ENCODE data around the gene ANKRD34A. TPM values are rescaled to one million over a fixed set of nuclear protein-coding genes. Genes with fewer than 3 reads are reported as not detected.

The ANKRD34A gene
- total RNA-seq, 1 donor from 2014 or later, result 1.2 TPM

DNA sequence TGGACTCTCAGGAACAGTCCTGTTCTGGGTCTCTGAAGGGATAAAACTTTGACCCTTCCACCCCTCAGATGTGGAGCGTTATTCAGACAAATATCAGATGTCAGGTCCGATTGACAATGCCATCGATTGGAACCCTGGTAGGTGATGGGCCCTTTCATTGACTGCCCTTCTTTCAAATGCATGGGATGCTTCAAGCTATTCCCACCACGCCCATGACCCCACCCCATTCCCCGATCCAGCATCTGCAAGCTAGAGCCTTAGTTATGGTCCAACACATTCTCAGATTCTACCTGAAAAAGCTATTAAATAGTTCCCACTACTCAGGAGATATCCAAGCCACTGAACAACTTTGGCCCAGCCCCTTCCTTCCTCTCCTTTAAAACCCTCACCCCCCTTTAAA is 12.6 kb upstream of the ANKRD34A start:
- Mint-ChIP-seq H3K4me3 (ENCODE audit: unreplicated experiment) (no peak overlapping the region), H3K4me1 (ENCODE audit: low read depth) (no peaks in the 10 kb centered on the region), H3K9me3 (ENCODE audit: low read depth) (no peaks in the 10 kb centered on the region), H3K27ac (ENCODE audit: unreplicated experiment) (no peak overlapping the region), H3K27me3 (ENCODE audit: low read depth) (no peaks in the 10 kb centered on the region), H3K36me3 (ENCODE audit: low read depth) (no peaks in the 10 kb centered on the region)
- TF ChIP-seq, protein P1, sequence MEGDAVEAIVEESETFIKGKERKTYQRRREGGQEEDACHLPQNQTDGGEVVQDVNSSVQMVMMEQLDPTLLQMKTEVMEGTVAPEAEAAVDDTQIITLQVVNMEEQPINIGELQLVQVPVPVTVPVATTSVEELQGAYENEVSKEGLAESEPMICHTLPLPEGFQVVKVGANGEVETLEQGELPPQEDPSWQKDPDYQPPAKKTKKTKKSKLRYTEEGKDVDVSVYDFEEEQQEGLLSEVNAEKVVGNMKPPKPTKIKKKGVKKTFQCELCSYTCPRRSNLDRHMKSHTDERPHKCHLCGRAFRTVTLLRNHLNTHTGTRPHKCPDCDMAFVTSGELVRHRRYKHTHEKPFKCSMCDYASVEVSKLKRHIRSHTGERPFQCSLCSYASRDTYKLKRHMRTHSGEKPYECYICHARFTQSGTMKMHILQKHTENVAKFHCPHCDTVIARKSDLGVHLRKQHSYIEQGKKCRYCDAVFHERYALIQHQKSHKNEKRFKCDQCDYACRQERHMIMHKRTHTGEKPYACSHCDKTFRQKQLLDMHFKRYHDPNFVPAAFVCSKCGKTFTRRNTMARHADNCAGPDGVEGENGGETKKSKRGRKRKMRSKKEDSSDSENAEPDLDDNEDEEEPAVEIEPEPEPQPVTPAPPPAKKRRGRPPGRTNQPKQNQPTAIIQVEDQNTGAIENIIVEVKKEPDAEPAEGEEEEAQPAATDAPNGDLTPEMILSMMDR (IDR thresholded peaks at IDR 0.05), result no peak
- no peak for DNase-seq (ENCODE audit: low spot score)

DNA sequence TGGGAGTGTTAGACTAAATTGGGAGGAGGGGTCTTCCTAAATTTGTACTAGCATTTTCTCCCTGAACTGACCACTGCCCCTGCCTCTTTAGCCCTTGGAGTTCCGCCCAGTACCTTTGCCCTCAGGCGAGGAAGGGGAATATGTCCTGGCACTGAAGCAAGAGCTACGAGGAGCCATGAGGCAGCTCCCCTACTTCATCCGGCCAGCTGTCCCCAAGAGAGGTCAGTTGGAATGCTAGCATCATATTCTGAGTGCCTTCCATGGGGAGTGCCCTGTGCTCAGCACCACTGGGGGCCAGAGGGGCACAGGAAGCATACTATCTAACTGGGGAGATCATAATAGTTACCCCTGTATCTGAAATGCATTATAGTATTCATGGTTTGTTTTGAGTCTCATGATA is 10.8 kb upstream of the ANKRD34A start:
- TF ChIP-seq, protein P1 (IDR thresholded peaks at IDR 0.05), result no peak
- Mint-ChIP-seq H3K36me3 (ENCODE audit: low read depth) (no peaks in the 10 kb centered on the region), H3K4me3 (ENCODE audit: unreplicated experiment) (no peak overlapping the region), H3K4me1 (ENCODE audit: low read depth) (no peaks in the 10 kb centered on the region), H3K27me3 (ENCODE audit: low read depth) (no peaks in the 10 kb centered on the region), H3K27ac (ENCODE audit: unreplicated experiment) (no peak overlapping the region), H3K9me3 (ENCODE audit: low read depth) (no peaks in the 10 kb centered on the region)
- DNase-seq (ENCODE audit: low spot score), result no peak

DNA sequence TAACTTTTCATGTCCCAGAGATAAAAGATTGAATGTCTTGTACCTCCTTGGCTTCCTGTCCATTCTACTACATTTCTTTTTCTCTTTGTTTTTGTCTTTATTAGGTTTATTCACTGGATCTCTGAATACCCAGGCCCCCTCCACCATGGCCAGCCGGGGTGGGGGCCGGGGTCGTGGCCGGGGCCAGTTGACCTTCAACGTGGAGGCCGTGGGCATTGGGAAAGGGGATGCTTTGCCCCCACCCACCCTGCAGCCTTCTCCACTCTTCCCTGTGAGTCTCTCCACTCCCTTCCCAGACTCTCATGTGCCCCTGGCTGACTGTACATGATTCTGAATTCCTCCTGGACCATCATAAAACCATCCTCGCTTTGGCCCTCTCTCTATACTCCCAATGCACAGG is 10.3 kb upstream of the ANKRD34A start:
- Mint-ChIP-seq H3K27me3 (ENCODE audit: low read depth) (no peaks in the 10 kb centered on the region), H3K36me3 (ENCODE audit: low read depth) (no peaks in the 10 kb centered on the region), H3K4me1 (ENCODE audit: low read depth) (no peaks in the 10 kb centered on the region), H3K27ac (ENCODE audit: unreplicated experiment) (no peak overlapping the region), H3K9me3 (ENCODE audit: low read depth) (no peaks in the 10 kb centered on the region), H3K4me3 (ENCODE audit: unreplicated experiment) (no peak overlapping the region)
- DNase-seq (ENCODE audit: low spot score), result no peak
- TF ChIP-seq, protein P1 (IDR thresholded peaks at IDR 0.05), result no peak

DNA sequence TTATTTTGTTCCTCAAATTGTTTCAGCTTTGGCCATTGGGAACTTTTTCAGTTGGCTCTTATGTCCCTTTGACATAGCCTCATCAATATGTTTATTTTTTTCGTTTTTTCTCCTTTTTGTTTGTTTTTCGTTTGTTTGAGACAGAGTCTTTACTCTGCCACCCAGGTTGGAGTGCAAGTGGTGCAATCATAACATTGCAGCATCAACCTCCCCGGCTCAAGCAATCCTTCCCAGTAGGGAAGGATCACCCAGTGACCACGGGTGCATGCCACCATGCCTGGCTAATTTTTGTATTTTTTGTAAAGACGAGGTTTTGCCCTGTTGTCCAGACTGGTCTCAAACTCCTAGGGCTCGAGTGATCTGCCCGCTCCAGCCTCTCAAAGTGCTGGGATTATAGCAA is 8.2 kb upstream of the ANKRD34A start:
- no peaks in the 10 kb centered on the region for H3K4me1 Mint-ChIP-seq (ENCODE audit: low read depth)
- DNase-seq (ENCODE audit: low spot score), result no peak
- no peaks in the 10 kb centered on the region for H3K27me3 Mint-ChIP-seq (ENCODE audit: low read depth)
- H3K36me3 Mint-ChIP-seq (ENCODE audit: low read depth), result peaks cover under 1% of the 10 kb centered on the region
- H3K9me3 Mint-ChIP-seq (ENCODE audit: low read depth), result peaks cover under 1% of the 10 kb centered on the region
- TF ChIP-seq, protein P1 (IDR thresholded peaks at IDR 0.05), result no peak
- H3K27ac Mint-ChIP-seq (ENCODE audit: unreplicated experiment), result no peak overlapping the region
- H3K4me3 Mint-ChIP-seq (ENCODE audit: unreplicated experiment), result no peak overlapping the region

DNA sequence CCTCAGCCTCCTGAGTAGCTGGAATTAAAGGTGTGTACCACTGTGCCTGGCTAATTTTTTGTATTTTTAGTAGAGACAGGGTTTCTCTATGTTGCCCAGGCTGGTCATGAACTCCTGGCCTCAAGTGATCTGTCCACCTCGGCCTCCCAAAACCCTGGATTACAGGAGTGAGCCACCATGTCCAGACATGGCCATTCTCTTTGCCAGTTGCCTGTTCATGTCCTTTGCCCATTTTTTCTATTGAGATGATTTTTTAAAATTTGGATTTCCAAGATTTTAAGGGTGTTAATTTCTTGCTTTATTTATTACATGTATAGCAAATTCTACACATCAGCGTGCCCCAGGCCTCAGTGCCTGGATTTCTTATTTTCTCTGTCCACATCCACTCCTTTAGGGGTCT is 2.9 kb upstream of the ANKRD34A start:
- H3K36me3 Mint-ChIP-seq (ENCODE audit: low read depth), result peaks cover 2% of the 10 kb centered on the region
- H3K27me3 Mint-ChIP-seq (ENCODE audit: low read depth), result no peaks in the 10 kb centered on the region
- H3K4me3 Mint-ChIP-seq (ENCODE audit: unreplicated experiment), result no peak overlapping the region
- TF ChIP-seq, protein P1 (IDR thresholded peaks at IDR 0.05), result no peak
- H3K27ac Mint-ChIP-seq (ENCODE audit: unreplicated experiment), result no peak overlapping the region
- peaks cover 3% of the 10 kb centered on the region for H3K9me3 Mint-ChIP-seq (ENCODE audit: low read depth)
- peaks cover 28% of the 10 kb centered on the region for H3K4me1 Mint-ChIP-seq (ENCODE audit: low read depth)
- no peak for DNase-seq (ENCODE audit: low spot score)
